CD4-positive, alpha-beta memory T cell (primary cell): ENCODE measurements around the gene CCDC197. TPM values are rescaled to one million over a fixed set of nuclear protein-coding genes. Genes with fewer than 3 reads are reported as not detected.

Source experiments
- CTCF ChIA-PET: fragments of 350-600 bp; sonication (Branson Sonifier 250); formaldehyde crosslinking; loops from one replicate; lab custom pipeline; 2021; ENCODE audit warnings: inconsistent platforms; ENCODE audit not compliant: partially characterized antibody; lab: Charles Lee
- POLR2A ChIA-PET: fragments of 350-600 bp; sonication (Branson Sonifier 250); formaldehyde crosslinking; loops from one replicate; lab custom pipeline; 2021; ENCODE audit not compliant: partially characterized antibody; lab: Charles Lee
- DNase-seq, 5 donors: peaks; one replicate each; pipeline versions ENCODE4 v3.0.0 to v3.0.0-alpha.2; 2020 to 2022; ENCODE audit warnings: mixed read lengths in 1 of 5
- H3K27ac ChIP-seq: one replicate; pipeline ENCODE4 v1.7.0; 2013; ENCODE audit warnings: low read depth, low read length
- H3K27me3 ChIP-seq: 2 replicates; pipeline ENCODE4 v1.7.0; 2013; ENCODE audit warnings: mild to moderate bottlenecking, low read length, moderate library complexity; ENCODE audit not compliant: insufficient read depth
- H3K36me3 ChIP-seq: 2 replicates; pipeline ENCODE4 v1.7.0; 2013; ENCODE audit warnings: mild to moderate bottlenecking, low read length, moderate library complexity; ENCODE audit not compliant: insufficient read depth
- H3K4me1 ChIP-seq: 2 replicates; pipeline ENCODE4 v1.7.0; 2013; ENCODE audit warnings: mild to moderate bottlenecking, low read length, moderate library complexity; ENCODE audit not compliant: insufficient read depth
- H3K4me3 ChIP-seq, 2 donors: one replicate each; pipeline ENCODE4 v1.7.0; 2013; ENCODE audit warnings: low read length in 2 of 2, mild to moderate bottlenecking in 1 of 2
- H3K9me3 ChIP-seq, 2 donors: one replicate each; pipeline ENCODE4 v1.7.0; 2013; ENCODE audit warnings: low read length in 2 of 2, control low read depth in 1 of 2; ENCODE audit not compliant: control insufficient read depth in 1 of 2
- H3K27ac Mint-ChIP-seq, 7 donors: one replicate each; pipeline ENCODE4 v1.8.0; 2020 to 2021; ENCODE audit warnings: mixed read lengths in 7 of 7, mild to moderate bottlenecking in 6 of 7, inconsistent platforms in 3 of 7, moderate library complexity in 3 of 7
- H3K27me3 Mint-ChIP-seq, 2 donors: one replicate each; pipeline ENCODE4 v1.8.0; 2020 to 2021; ENCODE audit warnings: mixed read lengths in 2 of 2
- H3K36me3 Mint-ChIP-seq, 2 donors: one replicate each; pipeline ENCODE4 v1.8.0; 2020 to 2021; ENCODE audit warnings: mixed read lengths in 2 of 2, inconsistent platforms in 1 of 2, mild to moderate bottlenecking in 1 of 2
- H3K4me1 Mint-ChIP-seq, 4 donors: one replicate each; pipeline ENCODE4 v1.8.0; 2020 to 2021; ENCODE audit warnings: mixed read lengths in 4 of 4, mild to moderate bottlenecking in 1 of 4
- H3K4me3 Mint-ChIP-seq, 8 donors: one replicate each; pipeline ENCODE4 v1.8.0; 2020 to 2021; ENCODE audit warnings: mixed read lengths in 8 of 8, mild to moderate bottlenecking in 7 of 8, moderate library complexity in 6 of 8, inconsistent platforms in 3 of 8
- H3K9me3 Mint-ChIP-seq, 8 donors: one replicate each; pipeline ENCODE4 v1.8.0; 2020 to 2021; ENCODE audit warnings: mixed read lengths in 8 of 8, mild to moderate bottlenecking in 5 of 8, inconsistent platforms in 3 of 8, moderate library complexity in 1 of 8
- intact Hi-C: fragments of 100-400 bp; cut with micrococcal nuclease; formaldehyde crosslinking; loops from one replicate; pipeline ENCODE4 v1.15.1; 2023
- polyA plus RNA-seq, 2 donors: library from polyadenylated mRNA; unstranded; fragments of 300-500 nt; fragmentation: Illumina TruSeq; gene quantifications; one replicate each; pipeline ENCODE4 v1.2.3, GENCODE V29; 2021
- total RNA-seq, 2 experiments: library from RNA; stranded (reverse); gene quantifications; one replicate each; pipeline ENCODE4 v1.2.3, GENCODE V29; 2021

CCDC197 gene
- not detected for total RNA-seq
- polyA plus RNA-seq = not detected

DNA sequence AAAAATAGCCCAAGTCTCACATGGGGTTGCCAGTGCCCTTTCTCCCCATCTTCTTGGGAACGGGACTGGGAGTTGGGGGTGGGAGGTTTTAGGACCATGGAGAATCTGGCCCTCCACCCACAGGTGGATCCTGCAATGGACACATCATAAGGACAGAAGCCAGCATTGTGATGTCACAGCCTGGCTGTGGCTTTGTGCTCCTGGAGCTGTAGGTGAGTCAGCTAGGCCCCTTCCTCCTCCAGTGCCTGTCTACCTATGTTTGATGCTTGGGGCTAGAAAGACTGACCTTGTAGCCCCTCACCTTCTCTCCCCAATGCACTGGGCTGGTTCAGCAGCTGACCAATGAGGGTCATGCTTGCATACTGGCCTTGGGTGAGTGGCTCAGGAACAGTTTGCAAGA lies at the start of gene CCDC197:
Gene CCDC197 (plus strand): TSS at position 220 of the 400 bp plus-strand sequence. CDS start 831 bp downstream, outside the sequence.
- Mint-ChIP-seq H3K4me3 (no peak within 1 kb of the TSS), H3K9me3 (no peaks in the 10 kb centered on the region), H3K27ac (no peak within 1 kb of the TSS), H3K4me1 (peaks cover 6 to 8% (median 7%) of the 10 kb centered on the region in 4 donors), H3K36me3 (no peaks in the 10 kb centered on the region), H3K27me3 (peaks cover 0 to 2% of the 10 kb centered on the region in 2 donors)
- Histone ChIP-seq H3K9me3 (no peaks in the 10 kb centered on the region), H3K27ac (no peak within 1 kb of the TSS), H3K4me1 (peaks cover 8% of the 10 kb centered on the region), H3K4me3 (no peak within 1 kb of the TSS), H3K36me3 (no peaks in the 10 kb centered on the region), H3K27me3 (no peaks in the 10 kb centered on the region)
- intact Hi-C loops = no loop called here
- ChIA-PET POLR2A (interaction anchor here (0.8 to 1.4 kb wide), 6 partner anchors 19 to 58 kb away, joined by 3 to 6 read pairs (median 4); no protein-coding TSS in a partner anchor), CTCF (interaction anchor here (0.7 to 16.6 kb wide), 8 partner anchors 14 to 183 kb away, joined by 3 to 447 read pairs (median 4); partner anchors contain the start of gene ASB2)
- no peak for DNase-seq

DNA sequence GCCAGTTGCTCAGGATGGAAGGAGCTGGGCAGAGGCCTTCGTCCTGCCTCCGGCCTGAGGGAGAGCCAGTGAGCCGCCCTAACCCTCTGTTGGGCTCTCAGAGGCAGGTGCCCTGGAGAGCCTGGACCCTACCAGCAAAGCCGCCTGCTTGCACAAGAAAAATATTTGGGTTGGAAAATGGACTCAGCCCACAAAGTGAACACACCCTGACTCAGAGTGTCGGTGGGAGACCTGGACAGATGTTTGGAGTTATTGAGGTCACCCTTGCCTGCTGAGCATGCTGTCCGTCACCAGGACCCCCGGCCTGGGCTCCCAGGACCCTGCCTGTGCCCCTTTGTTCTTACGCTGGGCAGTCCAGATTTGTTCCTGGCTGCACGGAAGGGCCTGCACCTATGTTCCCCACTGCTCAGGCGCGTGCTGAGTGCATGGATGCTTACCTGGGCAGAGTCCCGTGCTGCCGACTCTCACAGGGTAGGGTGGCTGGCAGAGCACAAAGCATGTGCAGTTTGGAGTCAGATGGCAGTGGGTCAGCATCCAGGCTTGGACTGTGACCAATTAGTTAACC lies 47.5 kb upstream of the CCDC197 start:
- DNase-seq = no peak
- Mint-ChIP-seq H3K4me3 (no peak overlapping the region), H3K9me3 (no peaks in the 10 kb centered on the region), H3K27ac (no peak overlapping the region), H3K36me3 (peaks cover 0 to 13% of the 10 kb centered on the region in 2 donors), H3K27me3 (no peaks in the 10 kb centered on the region), H3K4me1 (peaks cover 9 to 30% (median 21%) of the 10 kb centered on the region in 4 donors)
- H3K4me3 ChIP-seq = no peak overlapping the region
- ChIA-PET POLR2A (interaction anchor here (1.3 kb wide), 1 partner anchor 10 kb away, joined by 5 read pairs; no protein-coding TSS in a partner anchor), CTCF (interaction anchor here (1.0 to 39.2 kb wide), 3 partner anchors 0 to 52 kb away, joined by 3 to 1377 read pairs (median 1377); partner anchors contain the start of gene ASB2)
- H3K36me3 ChIP-seq = peaks cover 5% of the 10 kb centered on the region
- H3K27me3 ChIP-seq = no peaks in the 10 kb centered on the region
- no peak overlapping the region for H3K27ac ChIP-seq
- peaks cover 28% of the 10 kb centered on the region for H3K4me1 ChIP-seq
- intact Hi-C loops = no loop called here
- no peaks in the 10 kb centered on the region for H3K9me3 ChIP-seq

DNA sequence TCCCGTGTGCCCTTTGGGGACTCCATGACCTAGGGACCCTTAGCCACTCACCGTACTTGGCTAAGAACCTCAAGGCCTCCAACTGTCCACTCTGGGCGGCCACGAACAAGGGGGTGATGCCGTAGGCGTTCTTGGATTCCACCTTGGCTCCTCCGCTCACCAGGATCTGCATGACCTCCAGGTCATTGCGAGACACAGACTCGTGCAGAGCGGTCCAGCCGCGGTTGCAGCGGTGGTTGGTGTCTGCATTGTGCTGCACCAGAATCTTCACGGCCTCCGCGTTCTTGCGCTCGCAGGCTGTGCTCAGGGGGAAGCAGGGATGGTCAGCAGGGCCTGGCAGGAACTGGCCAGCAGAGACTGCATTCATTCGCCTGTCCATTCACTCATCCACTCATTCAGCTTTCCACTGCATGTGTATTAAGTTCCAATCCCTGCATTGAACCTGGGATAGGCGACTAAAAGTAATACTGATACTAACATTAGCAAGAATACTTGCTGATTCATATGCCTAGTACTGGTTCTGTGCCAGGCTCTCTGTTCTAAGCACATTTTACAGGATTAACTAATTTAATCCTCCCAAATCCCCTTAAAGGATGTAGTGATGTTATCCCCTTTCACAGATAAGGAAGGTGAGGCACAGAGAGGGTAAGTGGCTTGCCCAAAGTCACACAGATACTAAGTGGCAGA lies 46.0 kb upstream of the CCDC197 start:
- H3K9me3 ChIP-seq = no peaks in the 10 kb centered on the region
- CTCF ChIA-PET = interaction anchor here (3.1 to 39.2 kb wide), 3 partner anchors 2 to 53 kb away, joined by 10 to 1377 read pairs (median 1377); partner anchors contain the start of gene ASB2
- Mint-ChIP-seq H3K36me3 (peaks cover 0 to 13% of the 10 kb centered on the region in 2 donors), H3K4me3 (no peak overlapping the region), H3K9me3 (no peaks in the 10 kb centered on the region), H3K27me3 (no peaks in the 10 kb centered on the region), H3K27ac (no peak overlapping the region), H3K4me1 (peaks cover 22 to 45% (median 36%) of the 10 kb centered on the region in 4 donors)
- POLR2A ChIA-PET = interaction anchor here (1.1 to 15.6 kb wide), 4 partner anchors 11 to 27 kb away, joined by 3 to 469 read pairs (median 34); partner anchors contain the start of gene ASB2
- intact Hi-C loops = no loop called here
- DNase-seq = no peak
- peaks cover 5% of the 10 kb centered on the region for H3K36me3 ChIP-seq
- no peaks in the 10 kb centered on the region for H3K27me3 ChIP-seq
- no peak overlapping the region for H3K27ac ChIP-seq
- no peak overlapping the region for H3K4me3 ChIP-seq
- peaks cover 43% of the 10 kb centered on the region for H3K4me1 ChIP-seq

DNA sequence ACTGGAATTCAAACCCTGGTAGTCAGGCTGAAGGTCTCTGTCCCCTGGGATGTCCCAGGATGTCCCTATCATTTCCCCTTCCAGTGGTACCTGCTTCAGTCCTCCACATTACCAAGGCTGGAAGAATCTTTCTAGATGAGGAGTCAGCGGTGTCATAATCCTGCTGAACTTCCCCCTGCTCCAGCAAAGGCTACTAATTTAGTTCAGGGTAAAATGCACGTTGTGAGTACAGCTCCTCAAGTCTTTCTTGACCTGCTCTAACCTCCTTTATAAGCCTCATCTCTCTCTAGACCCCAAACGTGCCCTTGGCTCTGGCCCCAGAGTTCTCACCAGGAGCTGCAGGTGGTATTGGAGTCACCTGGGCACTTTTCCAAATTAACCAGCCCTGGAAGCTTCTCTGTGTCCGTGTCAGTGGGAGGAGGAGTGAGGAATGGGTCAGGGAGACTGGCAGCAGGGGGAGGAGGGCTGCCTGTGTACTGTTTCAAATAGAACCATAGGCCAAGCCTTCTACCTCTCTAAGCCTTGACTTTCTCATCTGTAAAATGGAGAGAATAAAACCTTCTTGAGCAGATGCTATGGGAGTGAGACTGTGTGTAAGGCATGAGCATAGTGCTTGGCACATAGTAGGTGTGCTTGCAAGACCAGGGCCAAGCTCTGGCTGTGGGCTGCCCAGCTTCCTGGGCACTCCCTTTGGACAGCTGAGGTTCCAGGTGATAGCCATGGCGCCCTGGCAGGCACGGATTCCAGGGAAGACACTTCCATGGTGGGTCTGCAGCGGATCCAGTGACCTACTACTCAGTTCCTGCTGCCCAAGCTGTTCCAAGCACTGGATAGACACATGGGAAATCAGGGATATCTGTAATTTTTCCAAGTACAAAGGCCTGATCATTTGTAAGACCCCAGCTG lies 45.2 kb upstream of the CCDC197 start:
- H3K27ac ChIP-seq = no peak overlapping the region
- H3K36me3 ChIP-seq = peaks cover 5% of the 10 kb centered on the region
- H3K9me3 ChIP-seq = no peaks in the 10 kb centered on the region
- H3K27me3 ChIP-seq = no peaks in the 10 kb centered on the region
- H3K4me1 ChIP-seq = peaks cover 51% of the 10 kb centered on the region
- no peaks in the 10 kb centered on the region for H3K27me3 Mint-ChIP-seq
- peaks cover 0 to 10% of the 10 kb centered on the region in 2 donors for H3K36me3 Mint-ChIP-seq
- no peak overlapping the region for H3K4me3 ChIP-seq
- peaks cover 28 to 53% (median 43%) of the 10 kb centered on the region in 4 donors for H3K4me1 Mint-ChIP-seq
- H3K9me3 Mint-ChIP-seq = no peaks in the 10 kb centered on the region
- DNase-seq = no peak
- peak overlapping the region in 1 of 7 donors; percentile 100 for H3K27ac Mint-ChIP-seq
- peak overlapping the region in 3 of 8 donors; percentile 5 to 46 (median 9) for H3K4me3 Mint-ChIP-seq
- CTCF ChIA-PET = interaction anchor here (1.3 to 39.2 kb wide), 7 partner anchors 3 to 128 kb away, joined by 4 to 1377 read pairs (median 10); partner anchors contain the start of gene ASB2
- intact Hi-C loops = no loop called here
- POLR2A ChIA-PET = interaction anchor here (0.6 to 15.6 kb wide), 5 partner anchors 7 to 228 kb away, joined by 3 to 469 read pairs (median 21); partner anchors contain the start of gene ASB2

DNA sequence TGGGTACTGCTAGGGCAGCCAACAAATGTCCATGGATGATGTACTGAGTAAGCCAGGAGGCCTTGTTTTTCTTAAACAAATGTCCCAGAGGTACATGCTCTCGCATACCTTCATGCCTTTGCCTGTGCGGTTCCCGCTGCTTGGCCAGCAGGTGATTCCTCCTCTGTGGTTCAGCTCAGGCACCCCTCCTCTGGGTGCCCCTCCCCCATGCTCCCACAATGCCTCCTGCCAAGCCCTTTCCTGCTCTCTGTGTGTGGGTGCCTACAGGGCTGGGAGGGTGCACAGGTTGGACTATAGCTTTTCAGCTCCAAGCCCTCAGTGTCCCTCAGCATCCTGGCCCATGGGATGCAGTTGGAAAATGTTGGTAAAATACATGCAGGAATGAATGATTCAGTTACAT lies 44.3 kb upstream of the CCDC197 start:
- Mint-ChIP-seq H3K4me1 (peaks cover 35 to 62% (median 52%) of the 10 kb centered on the region in 4 donors), H3K9me3 (no peaks in the 10 kb centered on the region), H3K36me3 (peaks cover 0 to 9% of the 10 kb centered on the region in 2 donors), H3K27ac (peak overlapping the region in 3 of 7 donors; percentile 41 to 100 (median 48)), H3K4me3 (peak overlapping the region in 2 of 8 donors; percentile 20 to 74), H3K27me3 (no peaks in the 10 kb centered on the region)
- Histone ChIP-seq H3K27me3 (no peaks in the 10 kb centered on the region), H3K9me3 (no peaks in the 10 kb centered on the region), H3K27ac (no peak overlapping the region), H3K36me3 (peaks cover 5% of the 10 kb centered on the region), H3K4me3 (no peak overlapping the region), H3K4me1 (peaks cover 61% of the 10 kb centered on the region)
- CTCF ChIA-PET = interaction anchor here (1.3 to 39.2 kb wide), 7 partner anchors 3 to 127 kb away, joined by 4 to 1377 read pairs (median 10); partner anchors contain the start of gene ASB2
- intact Hi-C loops = no loop called here
- no peak for DNase-seq
- POLR2A ChIA-PET = interaction anchor here (1.5 to 15.6 kb wide), 4 partner anchors 8 to 23 kb away, joined by 4 to 469 read pairs (median 34); partner anchors contain the start of gene ASB2

- Histone ChIP-seq H3K4me3 (no peak overlapping the region), H3K36me3 (peaks cover 5% of the 10 kb centered on the region), H3K9me3 (no peaks in the 10 kb centered on the region), H3K4me1 (peaks cover 65% of the 10 kb centered on the region), H3K27me3 (no peaks in the 10 kb centered on the region), H3K27ac (no peak overlapping the region)
- ChIA-PET POLR2A (interaction anchor here (1.5 to 15.6 kb wide), 4 partner anchors 8 to 23 kb away, joined by 4 to 469 read pairs (median 34); partner anchors contain the start of gene ASB2), CTCF (interaction anchor here (1.3 to 39.2 kb wide), 7 partner anchors 4 to 127 kb away, joined by 4 to 1377 read pairs (median 10); partner anchors contain the start of gene ASB2)
- intact Hi-C loops = no loop called here
- Mint-ChIP-seq H3K27me3 (no peaks in the 10 kb centered on the region), H3K27ac (peak overlapping the region in 5 of 7 donors; percentile 41 to 100 (median 93)), H3K4me1 (peaks cover 36 to 67% (median 55%) of the 10 kb centered on the region in 4 donors), H3K4me3 (peak overlapping the region in 7 of 8 donors; percentile 31 to 83 (median 68)), H3K9me3 (no peaks in the 10 kb centered on the region), H3K36me3 (peaks cover 0 to 9% of the 10 kb centered on the region in 2 donors)
- DNase-seq = no peak
These were observed 43.8 kb upstream of the CCDC197 start for GRCh38 chr14:93953263-93953662.
